GM19467 (cell line): ENCODE data around the gene UVSSA.

Source experiments
- ATAC-seq: cut with Tn5 transposase; IDR thresholded peaks from one replicate; pipeline ENCODE4 v1.9.1; 2021; ENCODE audit warnings: mild to moderate bottlenecking, moderate library complexity; ENCODE audit not compliant: unreplicated experiment

Gene UVSSA

DNA sequence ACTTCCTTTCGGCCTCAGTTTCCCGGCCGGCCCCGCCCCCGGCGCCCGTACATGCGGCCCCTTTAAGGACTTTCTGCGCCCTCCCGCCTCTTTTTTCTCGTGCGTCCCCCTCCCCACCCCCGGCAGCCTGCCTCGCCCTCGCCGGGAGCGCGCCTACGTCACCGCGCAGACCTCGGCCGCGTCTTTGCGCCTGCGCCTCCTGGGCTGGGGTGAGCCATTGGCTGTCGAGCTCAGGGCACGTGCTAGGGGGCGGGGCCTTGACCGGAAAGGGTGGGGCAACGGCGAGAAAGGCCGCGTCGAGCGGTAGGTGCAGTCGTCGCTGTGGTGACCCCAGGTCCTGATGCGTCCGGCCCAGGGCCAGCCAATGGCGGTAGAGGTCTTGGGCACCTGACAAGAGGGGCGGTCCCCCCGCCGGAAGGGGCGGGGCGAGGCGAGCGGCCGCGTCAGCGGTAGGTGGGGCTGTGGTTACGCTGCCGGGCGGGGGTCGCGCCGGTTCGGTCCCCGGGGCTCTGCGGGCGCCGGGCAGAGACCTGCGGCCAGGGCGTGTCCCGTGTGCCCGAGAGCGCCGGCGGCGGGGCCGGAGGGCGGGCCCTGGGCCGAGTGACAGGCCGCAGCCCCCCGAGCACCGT is at the start of gene UVSSA:
Gene UVSSA (plus strand): TSS at position 428 of the 629 bp plus-strand sequence. CDS start 884 bp downstream, outside the sequence.
- ATAC-seq, result peak; percentile 94

DNA sequence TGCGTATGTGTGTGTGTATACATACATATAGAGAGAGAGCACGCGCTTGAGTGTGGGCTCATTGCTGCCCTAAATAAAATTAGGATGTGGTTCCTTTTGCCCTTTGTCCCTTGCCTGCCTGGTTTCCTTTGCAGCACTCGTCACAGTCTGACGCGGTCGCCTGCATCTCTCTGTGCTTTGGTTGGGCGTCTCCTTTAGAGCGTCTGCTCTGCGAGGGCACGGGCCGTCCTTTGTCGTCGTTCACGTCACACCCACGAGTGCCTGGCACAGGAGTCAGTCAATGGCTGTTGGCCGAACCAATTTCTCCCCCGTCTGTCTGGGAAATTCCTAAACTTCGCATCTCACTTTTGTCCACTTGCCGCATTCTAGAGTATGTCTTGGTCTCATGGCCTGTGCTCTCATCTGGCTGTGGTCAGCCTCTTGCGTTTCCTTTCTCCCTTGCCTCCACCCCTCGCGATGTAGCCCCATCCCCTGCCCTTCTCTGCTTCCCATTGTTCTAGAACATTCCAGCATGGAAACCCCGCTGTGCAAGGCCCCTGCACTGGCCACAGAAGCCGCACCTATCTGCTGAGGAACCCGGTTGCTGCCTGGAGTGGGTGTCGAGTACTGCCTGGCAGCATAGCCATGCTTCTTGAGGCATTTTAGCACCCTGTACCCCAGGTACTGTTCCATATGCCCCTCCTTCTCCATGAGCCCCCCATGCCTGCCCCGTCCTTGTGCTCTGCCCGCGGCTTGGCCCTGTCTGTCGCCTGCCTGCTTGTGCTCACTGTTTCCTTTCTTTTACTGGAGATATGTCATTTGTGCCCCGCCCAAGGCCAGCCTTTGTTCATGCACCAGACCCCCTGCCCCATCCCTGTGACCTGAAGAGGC is 49.3 kb upstream of the UVSSA start:
- no peak for ATAC-seq

DNA sequence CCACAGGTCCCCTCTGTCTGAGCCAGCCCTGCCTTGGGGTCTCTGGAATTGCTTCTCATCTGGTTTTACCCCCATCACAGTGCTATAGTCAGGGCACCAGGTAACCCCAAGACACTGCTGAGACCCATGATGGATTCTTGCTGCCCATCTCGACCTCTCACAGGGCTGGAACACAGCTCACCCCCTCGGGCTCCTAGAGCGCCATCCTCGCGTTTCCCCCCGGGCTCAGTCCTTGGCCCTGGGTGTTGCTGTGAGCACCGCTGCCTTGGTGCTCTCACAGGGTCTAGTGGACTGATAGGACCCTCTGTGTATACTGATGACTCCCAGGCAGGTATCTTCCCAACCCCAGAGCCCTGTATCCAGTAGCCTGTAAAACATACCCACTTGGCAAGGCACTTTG is 48.5 kb upstream of the UVSSA start:
- no peak for ATAC-seq

- no peak for ATAC-seq
Observed at GRCh38 chr4:1299301-1299860, 47.6 kb upstream of the UVSSA start.

- no peak for ATAC-seq
Observed at GRCh38 chr4:1300466-1301455, 46.2 kb upstream of the UVSSA start.

- no peak for ATAC-seq
Observed at GRCh38 chr4:1302159-1302558, 44.8 kb upstream of the UVSSA start.

DNA sequence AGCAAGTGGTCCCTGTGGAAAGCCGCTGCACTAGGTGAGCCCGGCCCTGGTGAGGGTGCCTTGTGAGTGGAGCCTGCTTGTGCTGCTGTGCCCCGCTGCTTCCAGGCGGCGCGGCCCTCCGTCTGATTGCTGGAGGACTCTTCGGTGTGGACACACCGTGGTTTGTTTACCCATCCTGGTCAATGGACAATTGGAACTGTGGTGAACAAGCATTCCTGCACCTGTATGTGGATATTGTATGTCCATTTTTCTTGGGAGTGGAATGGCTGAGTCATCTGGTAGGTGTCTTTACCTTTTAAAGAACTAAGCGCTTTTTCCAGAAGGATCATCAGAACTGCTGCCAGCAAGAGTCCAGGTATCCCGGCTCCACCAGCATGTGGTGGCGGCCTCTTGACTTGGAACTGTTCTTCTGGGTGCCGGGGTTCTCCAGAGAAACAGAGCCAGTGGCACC is 41.7 kb upstream of the UVSSA start:
- no peak for ATAC-seq

DNA sequence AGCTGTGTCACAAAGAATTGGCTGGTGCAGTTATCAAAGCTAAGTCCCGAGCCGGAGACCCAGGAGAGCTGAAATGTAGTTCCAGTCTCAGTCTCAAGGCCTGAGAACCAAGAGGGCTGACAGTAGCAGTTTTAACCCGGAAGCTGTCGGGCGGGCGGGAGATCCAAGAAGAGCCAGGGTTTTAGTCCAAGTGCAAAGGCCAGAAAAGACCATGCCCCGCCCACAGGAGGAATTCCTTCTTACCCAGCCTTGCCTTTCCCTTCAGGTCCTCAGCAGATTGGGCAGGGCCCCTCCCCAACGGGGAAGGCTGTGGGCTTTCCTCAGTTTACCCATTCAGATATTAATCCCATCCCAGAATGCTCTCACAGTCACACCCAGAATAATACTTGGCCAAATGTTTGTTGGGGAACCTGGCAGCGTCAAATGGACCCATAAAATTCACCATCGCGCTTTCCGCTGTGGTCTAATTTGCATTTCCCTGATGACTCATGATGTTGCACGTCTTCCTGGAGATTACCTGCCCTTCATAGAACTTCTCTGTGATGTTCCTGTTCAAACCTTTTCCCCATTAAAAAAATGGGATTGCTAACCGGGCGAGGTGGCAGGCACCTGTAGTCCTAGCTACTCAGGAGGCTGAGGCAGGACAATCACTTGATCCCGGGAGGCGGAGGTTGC is 41.1 kb upstream of the UVSSA start:
- ATAC-seq, result no peak

- ATAC-seq, result no peak
Observed at GRCh38 chr4:1307951-1308735, 38.9 kb upstream of the UVSSA start.

- peak; percentile 77 for ATAC-seq
Observed at GRCh38 chr4:1309261-1310010, 37.6 kb upstream of the UVSSA start.

- ATAC-seq, result no peak
Observed at GRCh38 chr4:1310031-1310795, 36.8 kb upstream of the UVSSA start.

DNA sequence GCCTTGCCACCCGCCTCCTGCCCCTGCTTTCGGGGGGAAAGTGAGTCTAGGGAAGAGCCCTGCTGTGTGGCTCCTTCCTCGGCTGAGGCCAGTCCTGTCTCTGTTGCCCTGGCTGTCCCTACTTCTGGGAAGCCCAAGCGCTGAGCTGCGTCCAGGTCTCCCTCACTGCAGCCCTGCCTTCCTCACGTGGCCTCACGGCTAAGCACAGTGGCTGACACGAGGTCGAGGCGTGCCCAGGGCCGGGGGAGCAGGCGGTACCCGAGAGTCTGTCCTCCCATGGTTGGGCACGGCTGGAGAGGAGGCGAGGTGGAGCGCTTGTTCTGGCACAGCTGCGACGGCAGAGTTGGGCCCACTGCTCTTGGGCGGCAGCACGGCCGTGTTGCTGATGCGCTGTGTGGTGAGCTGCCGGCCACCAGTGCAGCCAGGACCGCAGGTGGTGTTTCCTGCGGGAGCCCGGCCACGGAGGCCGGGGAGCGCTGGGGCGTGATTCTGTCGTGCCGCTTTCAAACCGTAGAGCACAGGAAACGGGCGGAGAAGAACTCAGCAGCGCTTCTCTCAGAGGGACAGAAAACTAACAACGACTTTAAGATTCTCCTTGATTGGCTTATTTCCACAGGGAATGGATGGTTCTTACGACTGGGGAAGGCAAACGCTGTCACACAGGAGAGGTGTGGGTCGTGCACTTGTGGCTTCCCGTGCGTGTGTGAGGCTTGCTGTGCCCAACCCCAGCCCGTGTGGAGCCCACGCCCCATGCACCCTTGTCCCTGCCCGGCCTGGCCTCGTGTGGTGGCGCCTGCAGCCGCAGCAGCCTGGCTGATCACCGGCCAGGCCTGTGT is 36.0 kb upstream of the UVSSA start:
- ATAC-seq, result no peak

- no peak for ATAC-seq
Observed at GRCh38 chr4:1312821-1313640, 34.0 kb upstream of the UVSSA start.

- no peak for ATAC-seq
Observed at GRCh38 chr4:1315306-1315705, 31.7 kb upstream of the UVSSA start.

DNA sequence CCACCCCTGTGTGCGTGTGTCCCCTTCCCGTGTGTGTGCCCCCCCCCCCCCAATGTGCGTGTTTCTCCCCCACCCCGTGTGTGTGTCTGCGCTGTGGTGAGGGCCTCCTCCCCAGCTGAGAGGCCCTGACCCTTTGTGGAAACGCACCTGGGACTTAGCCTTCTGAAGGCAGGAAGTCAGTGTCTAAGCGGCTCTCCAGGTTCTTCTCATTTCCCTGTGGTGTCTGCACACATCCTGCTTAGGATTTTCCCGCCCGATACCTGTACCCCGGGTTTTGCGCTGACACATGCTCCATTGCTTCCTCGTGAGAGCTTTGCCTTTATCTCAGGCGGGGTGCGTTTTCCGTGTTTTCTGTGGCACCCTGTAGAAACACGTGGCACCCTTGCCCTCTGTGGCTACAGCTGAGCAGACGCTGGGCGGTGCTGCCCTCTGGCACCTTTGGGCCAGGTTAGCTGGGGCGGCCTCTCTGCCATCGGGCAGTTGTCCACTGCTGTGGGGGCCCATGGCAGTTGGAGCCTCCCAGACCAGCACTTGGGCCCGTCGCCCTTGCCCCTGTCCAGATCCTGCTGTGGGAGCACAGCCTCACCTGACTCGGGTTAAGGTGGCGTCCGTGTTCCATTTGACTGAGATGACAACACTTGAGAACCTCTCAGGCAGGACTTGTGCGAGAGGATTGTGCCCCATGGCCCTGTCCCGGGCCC is 31.0 kb upstream of the UVSSA start:
- no peak for ATAC-seq
